Loucy (cell line): ENCODE results near the gene UBL7.

Source experiments
- EZH2phosphoT487 ChIP-seq: fragments of 200-600 bp; IDR thresholded peaks from 2 replicates; pipeline ENCODE4 v1.6.1; 2018; ENCODE audit warnings: antibody characterized with exemption, mild to moderate bottlenecking, moderate library complexity, borderline replicate concordance
- TF ChIP-seq, protein P1 (sequence below): fragments of 200-600 bp; sonication (generic); conservative IDR thresholded peaks from 2 replicates; pipeline ENCODE4 v1.5.1; 2014; ENCODE audit warnings: mild to moderate bottlenecking, antibody characterized with exemption, low read length

DNA sequence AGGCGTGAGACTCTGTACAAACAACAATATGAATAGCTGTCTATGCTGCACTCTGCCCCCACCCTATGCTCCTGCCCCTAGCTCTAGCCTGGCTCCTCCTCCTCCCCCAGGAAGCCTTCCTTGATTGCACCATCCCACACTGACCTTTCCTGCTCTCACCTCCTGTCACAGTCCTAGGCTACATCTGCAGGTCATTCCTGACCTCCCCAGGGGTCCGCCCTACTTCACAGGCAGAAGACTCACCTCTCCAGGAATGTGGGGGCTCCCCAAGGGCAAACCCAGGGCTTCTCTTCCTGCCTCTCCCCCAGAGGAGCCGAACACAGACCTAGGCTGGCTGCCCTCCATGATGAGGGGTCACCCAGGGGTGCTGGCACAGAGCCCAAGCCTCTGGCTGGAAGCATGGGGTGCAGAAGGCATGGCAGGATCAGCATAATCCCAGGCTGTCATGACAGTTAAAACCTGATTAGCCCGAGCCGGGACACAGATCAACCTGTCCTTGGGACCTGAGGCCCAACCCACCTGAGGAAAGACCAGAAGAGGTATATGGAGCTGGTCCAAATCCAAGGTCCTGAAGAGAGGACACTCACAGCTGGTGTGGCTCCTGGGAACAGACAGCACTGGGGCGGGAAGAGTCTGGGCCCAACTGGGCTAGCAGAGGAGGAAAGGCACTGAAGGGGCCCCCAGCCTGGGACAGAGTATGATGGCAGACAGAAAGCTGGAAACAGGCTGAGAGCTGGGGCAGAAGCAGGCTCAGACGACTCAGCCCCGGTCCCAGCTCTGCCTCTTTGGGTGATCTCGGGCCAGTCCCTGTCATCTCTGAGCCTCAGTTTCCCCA, 33.1 kb downstream of the UBL7 start:
- TF ChIP-seq, protein P1, sequence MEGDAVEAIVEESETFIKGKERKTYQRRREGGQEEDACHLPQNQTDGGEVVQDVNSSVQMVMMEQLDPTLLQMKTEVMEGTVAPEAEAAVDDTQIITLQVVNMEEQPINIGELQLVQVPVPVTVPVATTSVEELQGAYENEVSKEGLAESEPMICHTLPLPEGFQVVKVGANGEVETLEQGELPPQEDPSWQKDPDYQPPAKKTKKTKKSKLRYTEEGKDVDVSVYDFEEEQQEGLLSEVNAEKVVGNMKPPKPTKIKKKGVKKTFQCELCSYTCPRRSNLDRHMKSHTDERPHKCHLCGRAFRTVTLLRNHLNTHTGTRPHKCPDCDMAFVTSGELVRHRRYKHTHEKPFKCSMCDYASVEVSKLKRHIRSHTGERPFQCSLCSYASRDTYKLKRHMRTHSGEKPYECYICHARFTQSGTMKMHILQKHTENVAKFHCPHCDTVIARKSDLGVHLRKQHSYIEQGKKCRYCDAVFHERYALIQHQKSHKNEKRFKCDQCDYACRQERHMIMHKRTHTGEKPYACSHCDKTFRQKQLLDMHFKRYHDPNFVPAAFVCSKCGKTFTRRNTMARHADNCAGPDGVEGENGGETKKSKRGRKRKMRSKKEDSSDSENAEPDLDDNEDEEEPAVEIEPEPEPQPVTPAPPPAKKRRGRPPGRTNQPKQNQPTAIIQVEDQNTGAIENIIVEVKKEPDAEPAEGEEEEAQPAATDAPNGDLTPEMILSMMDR: no peak
- TF ChIP-seq EZH2phosphoT487: no peak
